OCI-LY1 (cell line): Measurements from ENCODE around the gene SMIM11.

Experiments
- CTCF ChIP-seq: fragments of 200-600 bp; sonication (generic), shearing (Covaris generic); IDR thresholded peaks from 2 replicates; pipeline ENCODE4 v1.5.1; 2017; ENCODE audit warnings: mild to moderate bottlenecking, antibody characterized with exemption, low read length, moderate library complexity, mixed read lengths
- EZH2 ChIP-seq: fragments of 200-600 bp; sonication (generic), shearing (Covaris generic); IDR thresholded peaks from 2 replicates; pipeline ENCODE4 v1.8.0; 2017; ENCODE audit warnings: borderline replicate concordance, mixed run types, mild to moderate bottlenecking, antibody characterized with exemption, low read length, moderate library complexity, mixed read lengths

DNA sequence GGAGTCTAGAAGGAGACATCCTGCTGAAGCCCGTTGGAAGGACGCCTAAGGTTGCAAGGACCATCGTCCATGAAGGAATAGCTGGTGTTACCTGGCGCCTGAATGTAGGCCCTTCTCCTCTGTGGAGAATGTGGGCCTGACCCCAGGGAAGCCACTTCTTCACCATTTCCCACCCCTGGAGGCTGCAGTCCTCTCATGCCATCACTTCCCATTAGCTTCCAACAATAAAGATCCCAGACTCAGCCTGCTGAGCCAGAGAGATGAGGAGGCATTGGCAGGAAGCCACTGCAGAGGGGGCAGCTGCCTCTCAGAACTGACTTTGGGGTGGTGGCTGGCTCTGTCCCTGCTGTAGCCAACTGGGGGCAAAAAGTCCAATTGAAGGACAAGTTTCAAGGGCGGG, 32.8 kb upstream of the SMIM11 start:
- no peak for TF ChIP-seq CTCF
- no peak for TF ChIP-seq EZH2
